ENCODE measurements around the gene GLP1R. TPM values are rescaled to one million over a fixed set of nuclear protein-coding genes. Genes with fewer than 3 reads are reported as not detected.

Gene GLP1R
- total and polyA plus RNA-seq, 5 donors from 2014 or later, result not detected

GRCh38 chr6:39060467-39061160 is 12.0 kb downstream of the GLP1R start:
- Mint-ChIP-seq H3K27me3 (peaks cover 13% of the 10 kb centered on the region), H3K9me3 (no peaks in the 10 kb centered on the region), H3K4me3 (no peak overlapping the region), H3K27ac (peak overlapping the region in 1 of 3 donors; percentile 41), H3K4me1 (no peaks in the 10 kb centered on the region), H3K36me3 (no peaks in the 10 kb centered on the region)
- ATAC-seq (ENCODE audit: low read depth in 2 of 2), result no peak
- H3K4me1 ChIP-seq (ENCODE audit: control insufficient read depth, insufficient read depth, low read length, poor library complexity, severe bottlenecking), result no peaks in the 10 kb centered on the region
- no peaks in the 10 kb centered on the region for H3K27me3 ChIP-seq (ENCODE audit: control insufficient read depth, insufficient read depth, low read length)
- H3K4me3 ChIP-seq (ENCODE audit: low read depth, low read length), result no peak overlapping the region
- no peaks in the 10 kb centered on the region for H3K9me3 ChIP-seq (ENCODE audit: control insufficient read depth in 2 of 2, low read length in 2 of 2)
- no peak for DNase-seq
- no peak overlapping the region for H3K27ac ChIP-seq (ENCODE audit: insufficient read depth, low read length, poor library complexity, severe bottlenecking)
- no peaks in the 10 kb centered on the region for H3K36me3 ChIP-seq (ENCODE audit: control insufficient read depth, insufficient read depth, low read length)

GRCh38 chr6:39061182-39061581 is 12.6 kb downstream of the GLP1R start:
- no peak overlapping the region for H3K4me3 ChIP-seq (ENCODE audit: low read depth, low read length)
- H3K4me3 Mint-ChIP-seq, result no peak overlapping the region
- no peak overlapping the region for H3K27ac ChIP-seq (ENCODE audit: insufficient read depth, low read length, poor library complexity, severe bottlenecking)
- H3K36me3 ChIP-seq (ENCODE audit: control insufficient read depth, insufficient read depth, low read length), result no peaks in the 10 kb centered on the region
- H3K36me3 Mint-ChIP-seq, result no peaks in the 10 kb centered on the region
- ATAC-seq (ENCODE audit: low read depth in 2 of 2), result no peak
- no peak overlapping the region for H3K27ac Mint-ChIP-seq
- H3K4me1 Mint-ChIP-seq, result no peaks in the 10 kb centered on the region
- H3K4me1 ChIP-seq (ENCODE audit: control insufficient read depth, insufficient read depth, low read length, poor library complexity, severe bottlenecking), result no peaks in the 10 kb centered on the region
- no peaks in the 10 kb centered on the region for H3K27me3 ChIP-seq (ENCODE audit: control insufficient read depth, insufficient read depth, low read length)
- no peaks in the 10 kb centered on the region for H3K9me3 ChIP-seq (ENCODE audit: control insufficient read depth in 2 of 2, low read length in 2 of 2)
- no peaks in the 10 kb centered on the region for H3K9me3 Mint-ChIP-seq
- H3K27me3 Mint-ChIP-seq, result peaks cover 11% of the 10 kb centered on the region
- DNase-seq, result no peak

- H3K27ac Mint-ChIP-seq, result no peak overlapping the region
- DNase-seq, result no peak
- Histone ChIP-seq H3K4me3 (ENCODE audit: low read depth, low read length) (no peak overlapping the region), H3K9me3 (ENCODE audit: control insufficient read depth in 2 of 2, low read length in 2 of 2) (no peaks in the 10 kb centered on the region), H3K27ac (ENCODE audit: insufficient read depth, low read length, poor library complexity, severe bottlenecking) (no peak overlapping the region), H3K27me3 (ENCODE audit: control insufficient read depth, insufficient read depth, low read length) (no peaks in the 10 kb centered on the region), H3K4me1 (ENCODE audit: control insufficient read depth, insufficient read depth, low read length, poor library complexity, severe bottlenecking) (no peaks in the 10 kb centered on the region), H3K36me3 (ENCODE audit: control insufficient read depth, insufficient read depth, low read length) (no peaks in the 10 kb centered on the region)
- H3K4me1 Mint-ChIP-seq, result no peaks in the 10 kb centered on the region
- no peak for ATAC-seq (ENCODE audit: low read depth in 2 of 2)
- H3K27me3 Mint-ChIP-seq, result peaks cover 8% of the 10 kb centered on the region
- H3K4me3 Mint-ChIP-seq, result no peak overlapping the region
- no peaks in the 10 kb centered on the region for H3K36me3 Mint-ChIP-seq
- no peaks in the 10 kb centered on the region for H3K9me3 Mint-ChIP-seq
These were observed 13.0 kb downstream of the GLP1R start for GRCh38 chr6:39061588-39061987.

- no peaks in the 10 kb centered on the region for H3K9me3 Mint-ChIP-seq
- no peak overlapping the region for H3K27ac Mint-ChIP-seq
- H3K27me3 Mint-ChIP-seq, result peaks cover 12% of the 10 kb centered on the region
- Histone ChIP-seq H3K4me3 (ENCODE audit: low read depth, low read length) (no peak overlapping the region), H3K27ac (ENCODE audit: insufficient read depth, low read length, poor library complexity, severe bottlenecking) (no peak overlapping the region), H3K9me3 (ENCODE audit: control insufficient read depth in 2 of 2, low read length in 2 of 2) (no peaks in the 10 kb centered on the region), H3K36me3 (ENCODE audit: control insufficient read depth, insufficient read depth, low read length) (no peaks in the 10 kb centered on the region), H3K4me1 (ENCODE audit: control insufficient read depth, insufficient read depth, low read length, poor library complexity, severe bottlenecking) (no peaks in the 10 kb centered on the region), H3K27me3 (ENCODE audit: control insufficient read depth, insufficient read depth, low read length) (no peaks in the 10 kb centered on the region)
- no peak for ATAC-seq (ENCODE audit: low read depth in 2 of 2)
- no peak overlapping the region for H3K4me3 Mint-ChIP-seq
- DNase-seq, result no peak
- H3K4me1 Mint-ChIP-seq, result no peaks in the 10 kb centered on the region
- no peaks in the 10 kb centered on the region for H3K36me3 Mint-ChIP-seq
These were observed 13.6 kb downstream of the GLP1R start for GRCh38 chr6:39062014-39062740.

GRCh38 chr6:39063526-39063925 is 14.9 kb downstream of the GLP1R start:
- Mint-ChIP-seq H3K9me3 (no peaks in the 10 kb centered on the region), H3K27ac (no peak overlapping the region), H3K27me3 (peaks cover 13% of the 10 kb centered on the region), H3K4me3 (no peak overlapping the region), H3K36me3 (no peaks in the 10 kb centered on the region), H3K4me1 (no peaks in the 10 kb centered on the region)
- Histone ChIP-seq H3K4me1 (ENCODE audit: control insufficient read depth, insufficient read depth, low read length, poor library complexity, severe bottlenecking) (no peaks in the 10 kb centered on the region), H3K9me3 (ENCODE audit: control insufficient read depth in 2 of 2, low read length in 2 of 2) (no peaks in the 10 kb centered on the region), H3K4me3 (ENCODE audit: low read depth, low read length) (no peak overlapping the region), H3K27ac (ENCODE audit: insufficient read depth, low read length, poor library complexity, severe bottlenecking) (no peak overlapping the region), H3K27me3 (ENCODE audit: control insufficient read depth, insufficient read depth, low read length) (no peaks in the 10 kb centered on the region), H3K36me3 (ENCODE audit: control insufficient read depth, insufficient read depth, low read length) (no peaks in the 10 kb centered on the region)
- DNase-seq (no peak), ATAC-seq (ENCODE audit: low read depth in 2 of 2) (no peak)

GRCh38 chr6:39065561-39065960 is 17.0 kb downstream of the GLP1R start:
- no peaks in the 10 kb centered on the region for H3K9me3 Mint-ChIP-seq
- no peak overlapping the region for H3K27ac ChIP-seq (ENCODE audit: insufficient read depth, low read length, poor library complexity, severe bottlenecking)
- no peaks in the 10 kb centered on the region for H3K9me3 ChIP-seq (ENCODE audit: control insufficient read depth in 2 of 2, low read length in 2 of 2)
- H3K4me3 ChIP-seq (ENCODE audit: low read depth, low read length), result no peak overlapping the region
- no peak overlapping the region for H3K27ac Mint-ChIP-seq
- H3K36me3 ChIP-seq (ENCODE audit: control insufficient read depth, insufficient read depth, low read length), result no peaks in the 10 kb centered on the region
- no peaks in the 10 kb centered on the region for H3K4me1 ChIP-seq (ENCODE audit: control insufficient read depth, insufficient read depth, low read length, poor library complexity, severe bottlenecking)
- DNase-seq (no peak), ATAC-seq (ENCODE audit: low read depth in 2 of 2) (no peak)
- H3K36me3 Mint-ChIP-seq, result no peaks in the 10 kb centered on the region
- H3K27me3 ChIP-seq (ENCODE audit: control insufficient read depth, insufficient read depth, low read length), result no peaks in the 10 kb centered on the region
- H3K27me3 Mint-ChIP-seq, result peaks cover 13% of the 10 kb centered on the region
- no peaks in the 10 kb centered on the region for H3K4me1 Mint-ChIP-seq
- no peak overlapping the region for H3K4me3 Mint-ChIP-seq

GRCh38 chr6:39068391-39068790 is 19.8 kb downstream of the GLP1R start:
- no peaks in the 10 kb centered on the region for H3K4me1 ChIP-seq (ENCODE audit: control insufficient read depth, insufficient read depth, low read length, poor library complexity, severe bottlenecking)
- DNase-seq, result no peak

GRCh38 chr6:39072830-39073229 is 24.2 kb downstream of the GLP1R start:
- Mint-ChIP-seq H3K27me3 (peaks cover 4% of the 10 kb centered on the region), H3K4me3 (no peak overlapping the region), H3K36me3 (no peaks in the 10 kb centered on the region), H3K27ac (no peak overlapping the region), H3K4me1 (no peaks in the 10 kb centered on the region), H3K9me3 (no peaks in the 10 kb centered on the region)
- no peaks in the 10 kb centered on the region for H3K9me3 ChIP-seq (ENCODE audit: control insufficient read depth in 2 of 2, low read length in 2 of 2)
- no peak overlapping the region for H3K4me3 ChIP-seq (ENCODE audit: low read depth, low read length)
- no peaks in the 10 kb centered on the region for H3K4me1 ChIP-seq (ENCODE audit: control insufficient read depth, insufficient read depth, low read length, poor library complexity, severe bottlenecking)
- ATAC-seq (ENCODE audit: low read depth in 2 of 2) (no peak), DNase-seq (no peak)
- no peak overlapping the region for H3K27ac ChIP-seq (ENCODE audit: insufficient read depth, low read length, poor library complexity, severe bottlenecking)
- no peaks in the 10 kb centered on the region for H3K36me3 ChIP-seq (ENCODE audit: control insufficient read depth, insufficient read depth, low read length)
- no peaks in the 10 kb centered on the region for H3K27me3 ChIP-seq (ENCODE audit: control insufficient read depth, insufficient read depth, low read length)

More at GRCh38 chr6:39068391-39068790, 19.8 kb downstream of the GLP1R start:
- no peaks in the 10 kb centered on the region for H3K4me1 Mint-ChIP-seq
- peaks cover 13% of the 10 kb centered on the region for H3K27me3 Mint-ChIP-seq
- H3K9me3 Mint-ChIP-seq, result no peaks in the 10 kb centered on the region
- H3K27ac Mint-ChIP-seq, result no peak overlapping the region
- H3K36me3 Mint-ChIP-seq, result no peaks in the 10 kb centered on the region
- Histone ChIP-seq H3K27ac (ENCODE audit: insufficient read depth, low read length, poor library complexity, severe bottlenecking) (no peak overlapping the region), H3K27me3 (ENCODE audit: control insufficient read depth, insufficient read depth, low read length) (no peaks in the 10 kb centered on the region), H3K4me3 (ENCODE audit: low read depth, low read length) (no peak overlapping the region), H3K36me3 (ENCODE audit: control insufficient read depth, insufficient read depth, low read length) (no peaks in the 10 kb centered on the region), H3K9me3 (ENCODE audit: control insufficient read depth in 2 of 2, low read length in 2 of 2) (no peaks in the 10 kb centered on the region)
- H3K4me3 Mint-ChIP-seq, result no peak overlapping the region
- ATAC-seq (ENCODE audit: low read depth in 2 of 2), result no peak
